Gastroesophageal sphincter (tissue), 3 donors: Measurements from ENCODE around the gene GLI1.

ENCODE experiments used
- CTCF ChIP-seq, 4 experiments: fragments of 200-600 bp in 2 of 4; fragments of 450-650 bp in 2 of 4; sonication (generic) in 1 of 4; IDR thresholded peaks; one replicate each; pipeline ENCODE4 v1.5.1; 2017 to 2019; ENCODE audit warnings: antibody characterized with exemption in 4 of 4, mild to moderate bottlenecking in 2 of 4, moderate library complexity in 2 of 4
- POLR2A ChIP-seq, 2 donors: fragments of 450-650 bp; IDR thresholded peaks; one replicate each; pipeline ENCODE4 v1.6.1; 2017; ENCODE audit warnings: antibody characterized with exemption in 2 of 2, mild to moderate bottlenecking in 2 of 2, moderate library complexity in 1 of 2
- POLR2AphosphoS5 ChIP-seq: sonication (generic); formaldehyde crosslinking; IDR thresholded peaks from one replicate; pipeline ENCODE4 v1.6.1; 2017; ENCODE audit warnings: antibody characterized with exemption

- TF ChIP-seq CTCF (IDR thresholded peaks at IDR 0.05) (no peak), POLR2AphosphoS5 (no peak), POLR2A (IDR thresholded peaks at IDR 0.05) (no peak)
Measured at GRCh38 chr12:57420482-57420881, 39.1 kb upstream of the GLI1 start.
